ENCODE results near the gene SYNJ1. TPM values are rescaled to one million over a fixed set of nuclear protein-coding genes. Genes with fewer than 3 reads are reported as not detected.
"Not testable (repeated sequence)": the region's sequence is repeated elsewhere in the genome, so short reads cannot be mapped to it uniquely, and the experiment has no call there.

SYNJ1 gene
- total RNA-seq, 1 donor from 2014 or later = 22.1 TPM

GRCh38 chr21:32742396-32742795, 14.6 kb upstream of the SYNJ1 start:
- no peak for ATAC-seq
- no peaks in the 10 kb centered on the region for H3K27me3 ChIP-seq
- no peak overlapping the region for H3K27ac ChIP-seq
- H3K9me3 ChIP-seq = no peaks in the 10 kb centered on the region
- peaks cover 88% of the 10 kb centered on the region for H3K36me3 ChIP-seq
- H3K4me1 ChIP-seq = no peaks in the 10 kb centered on the region
- H3K4me3 ChIP-seq = no peak overlapping the region
- intact Hi-C loops (cut with DNase I) = no loop called here
- TF ChIP-seq CTCF (IDR thresholded peaks at IDR 0.05) = no peak
- no peak for DNase-seq

GRCh38 chr21:32741336-32741735, 13.5 kb upstream of the SYNJ1 start:
- no peaks in the 10 kb centered on the region for H3K4me1 ChIP-seq
- DNase-seq = no peak
- TF ChIP-seq CTCF (IDR thresholded peaks at IDR 0.05) = no peak
- H3K27me3 ChIP-seq = no peaks in the 10 kb centered on the region
- H3K9me3 ChIP-seq = no peaks in the 10 kb centered on the region
- no peak overlapping the region for H3K27ac ChIP-seq
- H3K4me3 ChIP-seq = no peak overlapping the region
- H3K36me3 ChIP-seq = peaks cover 89% of the 10 kb centered on the region
- intact Hi-C loops (cut with DNase I) = no loop called here
- ATAC-seq = no peak

GRCh38 chr21:32739946-32740345, 12.1 kb upstream of the SYNJ1 start:
- Histone ChIP-seq H3K27me3 (no peaks in the 10 kb centered on the region), H3K27ac (no peak overlapping the region), H3K4me1 (no peaks in the 10 kb centered on the region), H3K9me3 (no peaks in the 10 kb centered on the region), H3K4me3 (no peak overlapping the region), H3K36me3 (peaks cover 91% of the 10 kb centered on the region)
- no peak for TF ChIP-seq CTCF (IDR thresholded peaks at IDR 0.05)
- DNase-seq = no peak
- intact Hi-C loops (cut with DNase I) = no loop called here
- no peak for ATAC-seq

- H3K9me3 ChIP-seq; ATAC-seq; DNase-seq; H3K27me3 ChIP-seq; H3K27ac ChIP-seq; H3K4me1 ChIP-seq; H3K4me3 ChIP-seq; intact Hi-C loops (cut with DNase I): not testable (repeated sequence)
- H3K36me3 ChIP-seq = peaks cover 73% of the 10 kb centered on the region
Observed at GRCh38 chr21:32736083-32736482, 8.3 kb upstream of the SYNJ1 start.

- TF ChIP-seq CTCF (IDR thresholded peaks at IDR 0.05) = no peak
- H3K9me3 ChIP-seq = no peaks in the 10 kb centered on the region
- DNase-seq = no peak
- no peak overlapping the region for H3K27ac ChIP-seq
- intact Hi-C loops (cut with DNase I) = no loop called here
- H3K27me3 ChIP-seq = no peaks in the 10 kb centered on the region
- no peaks in the 10 kb centered on the region for H3K4me1 ChIP-seq
- H3K36me3 ChIP-seq = peaks cover 69% of the 10 kb centered on the region
- no peak overlapping the region for H3K4me3 ChIP-seq
- ATAC-seq = no peak
Observed at GRCh38 chr21:32735524-32735923, 7.7 kb upstream of the SYNJ1 start.

GRCh38 chr21:32733990-32734613, 6.3 kb upstream of the SYNJ1 start:
- Histone ChIP-seq H3K4me3 (no peak overlapping the region), H3K36me3 (peaks cover 55% of the 10 kb centered on the region), H3K4me1 (no peaks in the 10 kb centered on the region), H3K27ac (no peak overlapping the region), H3K27me3 (no peaks in the 10 kb centered on the region), H3K9me3 (no peaks in the 10 kb centered on the region)
- no peak for TF ChIP-seq CTCF (IDR thresholded peaks at IDR 0.05)
- ATAC-seq = no peak
- no peak for DNase-seq
- intact Hi-C loops (cut with DNase I) = no loop called here
